GM12891 (cell line): Measurements from ENCODE around the gene ZNF407.

Source experiments
- POLR2A ChIP-seq: IDR thresholded peaks from 2 replicates; pipeline ENCODE4 v1.6.1; 2011; ENCODE audit warnings: low read depth, low read length, control low read depth
- TAF1 ChIP-seq: IDR thresholded peaks from 2 replicates; pipeline ENCODE4 v1.6.1; 2011; ENCODE audit warnings: low read depth, low read length, control low read depth

- TF ChIP-seq POLR2A: no peak
- TF ChIP-seq TAF1: no peak
These were observed 361.5 kb downstream of the ZNF407 start for GRCh38 chr18:74959216-74959615.
